Measurements from ENCODE around the gene SLC6A9.

Gene SLC6A9

GRCh38 chr1:44031252-44032169 lies at the start of gene SLC6A9:
Gene SLC6A9, minus strand, starts transcription at chr1:44031462. Its CDS starts 7,185 bp downstream, at chr1:44024277.
- in situ Hi-C loops (cut with MboI; ENCODE audit: low sequenced_read_pairs) = no loop called here

- in situ Hi-C loops (cut with MboI; ENCODE audit: low sequenced_read_pairs) = no loop called here
Measured at GRCh38 chr1:44079566-44079965, 48.3 kb upstream of the SLC6A9 start.

GRCh38 chr1:44078104-44078503 lies 46.8 kb upstream of the SLC6A9 start:
- in situ Hi-C loops (cut with MboI; ENCODE audit: low sequenced_read_pairs) = no loop called here

GRCh38 chr1:44077421-44077820 lies 46.2 kb upstream of the SLC6A9 start:
- in situ Hi-C loops (cut with MboI; ENCODE audit: low sequenced_read_pairs) = no loop called here

GRCh38 chr1:44076066-44076465 lies 44.8 kb upstream of the SLC6A9 start:
- in situ Hi-C loops (cut with MboI; ENCODE audit: low sequenced_read_pairs) = no loop called here

- in situ Hi-C loops (cut with MboI; ENCODE audit: low sequenced_read_pairs) = no loop called here
Measured at GRCh38 chr1:44074415-44074814, 43.2 kb upstream of the SLC6A9 start.

GRCh38 chr1:44073528-44073927 lies 42.3 kb upstream of the SLC6A9 start:
- in situ Hi-C loops (cut with MboI; ENCODE audit: low sequenced_read_pairs) = no loop called here

- in situ Hi-C loops (cut with MboI; ENCODE audit: low sequenced_read_pairs) = no loop called here
Measured at GRCh38 chr1:44072821-44073220, 41.6 kb upstream of the SLC6A9 start.

GRCh38 chr1:44072204-44072603 lies 40.9 kb upstream of the SLC6A9 start:
- in situ Hi-C loops (cut with MboI; ENCODE audit: low sequenced_read_pairs) = no loop called here

- in situ Hi-C loops (cut with MboI; ENCODE audit: low sequenced_read_pairs) = no loop called here
Measured at GRCh38 chr1:44071461-44071860, 40.2 kb upstream of the SLC6A9 start.

GRCh38 chr1:44068442-44068921 lies 37.2 kb upstream of the SLC6A9 start:
- in situ Hi-C loops (cut with MboI; ENCODE audit: low sequenced_read_pairs) = no loop called here

- in situ Hi-C loops (cut with MboI; ENCODE audit: low sequenced_read_pairs) = no loop called here
Measured at GRCh38 chr1:44067266-44068250, 36.3 kb upstream of the SLC6A9 start.

- in situ Hi-C loops (cut with MboI; ENCODE audit: low sequenced_read_pairs) = no loop called here
Measured at GRCh38 chr1:44062656-44063179, 31.5 kb upstream of the SLC6A9 start.

GRCh38 chr1:44061857-44062256 lies 30.6 kb upstream of the SLC6A9 start:
- in situ Hi-C loops (cut with MboI; ENCODE audit: low sequenced_read_pairs) = no loop called here

GRCh38 chr1:44060830-44061267 lies 29.6 kb upstream of the SLC6A9 start:
- in situ Hi-C loops (cut with MboI; ENCODE audit: low sequenced_read_pairs) = no loop called here

- in situ Hi-C loops (cut with MboI; ENCODE audit: low sequenced_read_pairs) = no loop called here
Measured at GRCh38 chr1:44059664-44060355, 28.5 kb upstream of the SLC6A9 start.

GRCh38 chr1:44059212-44059611 lies 27.9 kb upstream of the SLC6A9 start:
- in situ Hi-C loops (cut with MboI; ENCODE audit: low sequenced_read_pairs) = no loop called here

- in situ Hi-C loops (cut with MboI; ENCODE audit: low sequenced_read_pairs) = no loop called here
Measured at GRCh38 chr1:44057293-44057692, 26.0 kb upstream of the SLC6A9 start.

GRCh38 chr1:44053394-44053793 lies 22.1 kb upstream of the SLC6A9 start:
- in situ Hi-C loops (cut with MboI; ENCODE audit: low sequenced_read_pairs) = no loop called here

GRCh38 chr1:44050261-44050660 lies 19.0 kb upstream of the SLC6A9 start:
- in situ Hi-C loops (cut with MboI; ENCODE audit: low sequenced_read_pairs) = no loop called here
